GM21717 (cell line): ENCODE measurements around the gene CTPS2.

ENCODE experiments used
- ATAC-seq: cut with Tn5 transposase; IDR thresholded peaks from one replicate; pipeline ENCODE4 v1.9.1; 2021; ENCODE audit warnings: mild to moderate bottlenecking, moderate library complexity; ENCODE audit not compliant: unreplicated experiment

Gene CTPS2

DNA sequence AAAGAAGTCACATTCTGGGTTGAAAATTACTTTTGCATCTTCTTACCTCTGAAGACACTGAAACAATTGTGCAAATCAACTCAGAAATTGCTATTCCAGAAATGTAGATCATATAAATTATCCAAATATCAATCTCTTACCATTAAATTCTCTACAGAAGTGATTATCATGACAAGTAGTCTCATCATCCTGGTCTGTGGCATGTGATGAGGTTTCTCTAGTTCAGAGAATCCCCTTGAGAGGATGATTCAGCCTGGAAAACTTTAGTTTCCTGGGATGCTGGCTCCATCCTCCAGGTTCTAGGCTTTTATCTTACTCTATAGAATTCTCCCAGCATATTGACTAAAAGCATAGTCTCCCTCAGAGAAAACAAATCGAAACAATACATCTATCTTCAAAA, 138.7 kb downstream of the CTPS2 start:
- ATAC-seq, result no peak

DNA sequence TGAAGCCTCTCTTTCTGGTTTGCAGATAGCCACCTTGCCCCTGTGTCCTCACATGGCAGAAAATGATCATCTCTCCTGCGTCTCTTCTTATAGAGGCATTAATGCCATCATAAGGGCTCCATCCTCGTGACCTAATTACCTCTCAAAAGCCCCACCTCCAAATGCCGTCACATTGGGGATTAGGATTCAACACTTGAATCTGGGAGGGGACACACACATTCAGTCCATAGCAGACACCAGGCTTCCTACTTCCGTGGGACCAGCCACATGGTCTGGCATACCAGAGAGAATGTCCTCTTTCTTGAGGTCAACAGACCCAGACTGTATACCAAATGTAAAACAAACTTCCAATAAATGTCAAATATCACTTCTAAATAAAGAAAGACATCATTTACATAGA, 144.8 kb downstream of the CTPS2 start:
- no peak for ATAC-seq

DNA sequence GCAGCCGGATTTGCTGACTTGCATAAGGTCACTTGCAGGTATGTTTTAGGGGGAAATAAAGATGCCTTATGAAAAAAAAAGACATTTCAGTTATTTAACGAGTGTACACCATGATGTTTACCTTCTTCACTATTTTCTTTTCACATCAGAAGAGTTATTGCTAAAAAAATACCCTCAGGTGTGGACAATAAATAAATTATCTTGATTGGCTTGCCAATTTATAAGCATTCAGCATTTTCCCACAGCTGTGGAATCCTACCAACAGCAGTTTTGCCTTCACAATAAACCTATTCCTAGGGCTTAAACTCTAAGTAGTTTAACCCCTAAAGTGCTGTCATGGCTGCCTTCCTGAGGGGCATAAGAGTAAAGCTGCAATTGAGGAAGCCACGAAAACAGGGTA, 145.9 kb downstream of the CTPS2 start:
- no peak for ATAC-seq

DNA sequence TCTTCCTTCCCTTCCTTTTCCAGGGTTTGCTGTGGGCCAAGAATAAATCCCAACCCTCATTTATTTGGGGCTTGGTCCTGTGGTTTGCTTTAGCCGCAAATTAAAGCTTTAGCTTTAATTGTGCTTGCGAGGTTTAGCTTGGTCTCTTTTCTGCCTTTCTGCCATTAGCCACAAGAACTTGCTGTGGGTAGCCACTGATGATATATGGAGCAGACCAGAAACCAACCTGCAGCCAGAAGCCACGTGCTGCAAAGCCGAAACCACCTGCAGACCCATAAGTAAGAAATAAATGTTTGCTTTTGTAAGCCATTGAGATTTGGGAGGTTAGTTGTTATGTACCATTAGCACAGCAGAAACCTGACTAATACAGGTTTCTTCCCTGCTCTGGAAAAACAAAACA, 152.3 kb downstream of the CTPS2 start:
- no peak for ATAC-seq

DNA sequence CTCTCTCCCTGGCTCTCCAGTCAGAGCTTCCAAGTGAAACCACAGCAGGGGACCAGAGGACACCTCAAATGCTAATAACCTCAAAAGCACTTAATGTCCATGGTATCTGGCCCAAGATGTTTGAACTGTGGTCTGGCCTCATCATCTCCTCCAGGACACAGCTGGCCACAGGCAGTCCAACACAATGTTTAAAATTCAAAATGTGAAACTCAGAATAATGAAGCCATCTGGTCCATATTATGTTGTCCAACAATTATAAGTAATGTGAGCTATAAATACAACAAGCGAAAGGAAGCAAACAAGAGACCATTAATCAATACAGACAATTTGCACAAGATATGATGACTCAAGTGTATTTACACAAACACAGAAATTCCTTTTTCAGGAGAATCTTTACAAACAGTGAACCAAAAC, 153.3 kb downstream of the CTPS2 start:
- no peak for ATAC-seq

DNA sequence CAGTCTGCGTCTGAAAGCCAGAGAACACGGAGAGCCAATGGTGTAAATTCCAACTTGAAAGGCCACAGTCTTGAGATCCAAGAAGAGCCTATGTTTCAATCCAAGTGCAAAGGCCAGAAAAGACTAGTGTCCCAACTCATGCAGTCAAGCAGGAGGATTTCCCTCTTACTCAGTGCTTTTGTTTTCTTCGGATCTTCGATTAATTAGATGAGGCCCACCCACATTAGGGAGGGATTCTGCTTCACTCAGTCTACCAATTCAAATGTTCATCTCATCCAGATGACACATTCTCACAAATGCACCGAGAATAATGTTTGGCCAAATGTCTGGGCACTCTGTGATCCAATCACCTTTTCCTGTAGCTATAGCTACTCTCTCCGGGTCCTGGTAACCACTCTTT, 154.0 kb downstream of the CTPS2 start:
- no peak for ATAC-seq

DNA sequence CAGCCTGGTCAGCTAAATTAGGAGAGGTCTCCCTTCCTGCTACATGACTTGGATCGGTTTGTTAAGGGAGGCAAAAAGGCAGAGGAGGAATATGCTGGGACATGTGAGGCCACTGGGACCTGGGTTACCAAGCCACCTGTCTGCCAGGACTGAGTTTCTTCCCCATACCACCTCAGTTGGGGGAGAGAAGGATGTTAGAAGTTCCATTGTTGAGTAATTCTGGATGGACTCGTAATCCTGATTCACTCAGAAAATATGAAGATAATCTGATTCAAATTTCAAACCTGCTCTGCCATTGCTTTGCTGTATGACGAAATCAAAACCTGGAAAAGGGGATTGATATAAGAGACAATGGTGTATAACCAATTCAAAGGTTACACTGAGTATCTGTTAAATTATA, 159.9 kb downstream of the CTPS2 start:
- no peak for ATAC-seq

DNA sequence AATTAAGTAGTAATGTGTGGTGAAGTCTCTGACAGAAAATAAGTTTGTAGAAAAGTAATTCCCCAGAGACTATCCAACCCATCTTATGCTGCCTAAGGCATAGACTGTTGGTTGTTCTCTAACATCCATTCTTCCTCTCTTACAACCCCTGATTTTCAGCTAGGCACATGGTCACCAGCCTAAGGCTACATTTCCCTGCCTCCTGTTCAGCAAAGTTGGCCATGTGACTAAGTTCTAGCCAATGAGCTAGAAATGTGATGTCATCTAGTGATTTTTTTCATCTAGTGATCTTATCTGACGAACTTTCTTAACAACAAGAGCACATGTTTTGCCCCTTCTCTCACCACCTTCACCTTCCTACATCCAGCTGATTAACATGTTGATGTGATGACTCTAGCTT, 164.8 kb downstream of the CTPS2 start:
- ATAC-seq, result no peak

DNA sequence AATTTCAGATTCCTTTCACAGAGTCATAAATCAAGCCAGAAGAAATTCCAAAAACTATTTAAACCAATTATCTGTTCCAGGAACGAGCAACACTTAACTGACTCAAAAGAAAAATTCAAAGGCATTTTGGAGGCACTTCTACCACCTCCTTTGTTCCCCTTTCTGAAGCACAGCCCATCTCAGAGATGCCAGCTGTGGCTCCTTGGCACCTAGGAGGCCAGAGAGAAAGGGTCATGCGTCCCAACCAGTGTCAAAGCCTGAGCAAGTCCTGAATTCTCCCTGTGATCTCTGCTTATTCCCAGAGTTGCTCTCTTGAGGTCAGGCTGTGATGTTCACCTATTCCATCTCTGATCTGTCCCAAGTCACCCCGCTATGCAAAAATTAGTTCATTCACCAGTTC, 167.5 kb downstream of the CTPS2 start:
- no peak for ATAC-seq
